Gastrocnemius medialis (tissue), 4 donors: ENCODE measurements around the gene CRYGS.

Experiments
- POLR2A ChIP-seq, 2 donors: fragments of 450-650 bp; IDR thresholded peaks; one replicate each; pipeline ENCODE4 v1.6.1; 2017; ENCODE audit warnings: antibody characterized with exemption in 2 of 2, mild to moderate bottlenecking in 2 of 2, moderate library complexity in 2 of 2
- TF ChIP-seq, protein P1 (sequence below), 5 experiments: fragments of 450-650 bp in 3 of 5; fragments of 200-600 bp in 2 of 5; sonication (generic) in 2 of 5; IDR thresholded peaks in 4 of 5; conservative IDR thresholded peaks in 1 of 5; 1 replicate in 4 of 5; 2 replicates in 1 of 5; pipeline ENCODE4 v1.5.1; 2016 to 2019; ENCODE audit warnings: antibody characterized with exemption in 5 of 5, mild to moderate bottlenecking in 3 of 5, moderate library complexity in 3 of 5

GRCh38 chr3:186569779-186570095 is 25.6 kb upstream of the CRYGS start:
- TF ChIP-seq, protein P1, sequence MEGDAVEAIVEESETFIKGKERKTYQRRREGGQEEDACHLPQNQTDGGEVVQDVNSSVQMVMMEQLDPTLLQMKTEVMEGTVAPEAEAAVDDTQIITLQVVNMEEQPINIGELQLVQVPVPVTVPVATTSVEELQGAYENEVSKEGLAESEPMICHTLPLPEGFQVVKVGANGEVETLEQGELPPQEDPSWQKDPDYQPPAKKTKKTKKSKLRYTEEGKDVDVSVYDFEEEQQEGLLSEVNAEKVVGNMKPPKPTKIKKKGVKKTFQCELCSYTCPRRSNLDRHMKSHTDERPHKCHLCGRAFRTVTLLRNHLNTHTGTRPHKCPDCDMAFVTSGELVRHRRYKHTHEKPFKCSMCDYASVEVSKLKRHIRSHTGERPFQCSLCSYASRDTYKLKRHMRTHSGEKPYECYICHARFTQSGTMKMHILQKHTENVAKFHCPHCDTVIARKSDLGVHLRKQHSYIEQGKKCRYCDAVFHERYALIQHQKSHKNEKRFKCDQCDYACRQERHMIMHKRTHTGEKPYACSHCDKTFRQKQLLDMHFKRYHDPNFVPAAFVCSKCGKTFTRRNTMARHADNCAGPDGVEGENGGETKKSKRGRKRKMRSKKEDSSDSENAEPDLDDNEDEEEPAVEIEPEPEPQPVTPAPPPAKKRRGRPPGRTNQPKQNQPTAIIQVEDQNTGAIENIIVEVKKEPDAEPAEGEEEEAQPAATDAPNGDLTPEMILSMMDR (IDR thresholded peaks at IDR 0.05 in 4 of 5, conservative IDR thresholded peaks at IDR 0.05 in 1 of 5): no peak
- no peak for TF ChIP-seq POLR2A (IDR thresholded peaks at IDR 0.05)
